HG02840 (cell line): ENCODE data around the gene CIAO3.
"Not testable (repeated sequence)": the region's sequence is repeated elsewhere in the genome, so short reads cannot be mapped to it uniquely, and the experiment has no call there.

Experiments used
- ATAC-seq: cut with Tn5 transposase; IDR thresholded peaks from one replicate; pipeline ENCODE4 v1.9.1; 2021; ENCODE audit warnings: mild to moderate bottlenecking, moderate library complexity, moderate number of reproducible peaks; ENCODE audit not compliant: unreplicated experiment, low FRiP score

The CIAO3 gene

DNA sequence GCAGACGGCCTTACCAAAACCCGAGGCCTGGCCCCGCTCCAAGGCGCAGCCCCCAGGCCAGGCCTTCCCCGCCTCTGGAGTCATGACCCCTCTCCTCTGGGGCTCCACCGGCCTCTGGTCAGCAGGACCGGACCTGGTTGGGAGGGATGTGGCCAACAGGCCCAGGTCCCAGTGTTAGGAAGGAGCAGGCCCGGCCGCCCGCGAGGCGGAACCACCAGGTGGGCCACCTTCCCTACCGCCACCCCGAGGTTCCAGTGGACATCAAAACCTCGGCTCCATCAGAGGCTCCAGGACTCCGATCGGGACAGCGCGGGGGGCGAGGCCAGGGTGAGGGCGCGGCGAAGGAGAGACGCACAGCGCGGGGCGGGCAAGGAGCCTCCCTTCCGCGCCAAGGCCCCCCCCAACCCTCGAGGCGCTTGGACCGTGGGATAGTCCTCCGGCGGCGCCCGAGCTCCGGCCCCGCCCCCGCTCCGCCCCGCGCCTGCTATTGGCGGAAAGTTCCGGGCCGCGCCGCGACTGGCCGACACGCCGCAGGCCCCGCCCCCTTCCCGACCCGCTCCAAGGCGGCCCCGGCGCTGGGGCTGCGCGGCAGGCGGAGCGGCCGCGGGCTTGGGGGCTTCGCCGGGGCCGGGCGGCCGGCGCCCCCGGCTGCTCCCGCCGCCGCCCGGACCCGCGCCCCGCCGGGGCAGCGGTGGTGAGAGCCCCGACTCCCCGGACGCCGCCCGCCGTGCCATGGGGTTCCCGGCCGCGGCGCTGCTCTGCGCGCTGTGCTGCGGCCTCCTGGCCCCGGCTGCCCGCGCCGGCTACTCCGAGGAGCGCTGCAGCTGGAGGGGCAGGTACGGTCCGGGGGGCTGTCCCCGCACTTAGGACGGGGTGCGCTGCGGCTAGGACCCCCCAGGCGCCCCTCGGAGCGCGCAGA, 26.0 kb downstream of the CIAO3 start, which contains the start of gene METRN:
TSS of gene METRN (plus strand) at position 561 of the 919 bp plus-strand sequence. CDS start at position 733, 172 bp downstream.
- ATAC-seq: peak; percentile 54

GRCh38 chr16:714079-714478, 26.7 kb downstream of the CIAO3 start:
- ATAC-seq: no peak

DNA sequence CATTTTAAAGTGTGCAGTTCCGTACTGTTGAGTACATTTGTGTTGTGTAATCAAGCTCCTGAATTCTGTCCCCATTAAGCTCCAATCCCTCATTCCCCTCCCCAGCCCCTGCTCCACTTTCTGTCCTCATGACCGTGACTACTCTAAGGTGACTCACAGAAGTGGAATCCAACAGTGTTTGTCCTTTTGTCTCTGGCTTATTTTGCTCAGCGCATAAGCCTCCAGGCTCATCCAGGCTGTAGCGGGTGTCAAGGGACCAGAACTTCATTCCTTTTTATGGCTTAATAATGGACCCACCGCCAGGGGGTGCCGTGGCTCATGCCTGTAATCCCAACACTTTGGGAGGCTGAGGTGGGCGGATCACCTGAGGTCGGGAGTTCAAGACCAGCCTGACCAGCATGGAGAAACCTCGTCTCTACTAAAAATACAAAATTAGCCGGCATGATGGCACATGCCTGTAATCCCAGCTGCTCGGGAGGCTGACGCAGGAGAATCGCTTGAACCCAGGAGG, 28.0 kb downstream of the CIAO3 start:
- ATAC-seq: not testable (repeated sequence)

GRCh38 chr16:711548-712320, 29.1 kb downstream of the CIAO3 start:
- no peak for ATAC-seq

DNA sequence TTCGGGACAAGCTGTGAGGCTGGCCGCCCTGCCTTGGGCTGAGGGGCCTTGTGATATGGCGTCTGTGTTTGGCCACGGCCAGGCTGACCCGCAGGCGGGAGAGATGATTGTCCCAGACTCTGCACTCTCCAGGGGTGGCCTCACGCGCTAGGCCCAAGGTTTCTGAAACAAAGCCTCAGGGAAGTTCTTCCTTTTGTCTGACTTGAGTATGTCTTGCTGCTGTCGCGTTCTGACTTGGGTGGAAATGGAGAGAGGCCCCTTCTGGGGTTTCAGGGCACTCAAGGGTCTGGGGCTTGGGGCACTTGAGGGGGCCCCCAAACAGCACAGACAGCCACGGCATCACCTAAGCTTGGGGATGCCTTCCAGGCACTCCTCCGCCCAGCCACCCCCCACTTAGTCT, 29.7 kb downstream of the CIAO3 start:
- ATAC-seq: no peak

DNA sequence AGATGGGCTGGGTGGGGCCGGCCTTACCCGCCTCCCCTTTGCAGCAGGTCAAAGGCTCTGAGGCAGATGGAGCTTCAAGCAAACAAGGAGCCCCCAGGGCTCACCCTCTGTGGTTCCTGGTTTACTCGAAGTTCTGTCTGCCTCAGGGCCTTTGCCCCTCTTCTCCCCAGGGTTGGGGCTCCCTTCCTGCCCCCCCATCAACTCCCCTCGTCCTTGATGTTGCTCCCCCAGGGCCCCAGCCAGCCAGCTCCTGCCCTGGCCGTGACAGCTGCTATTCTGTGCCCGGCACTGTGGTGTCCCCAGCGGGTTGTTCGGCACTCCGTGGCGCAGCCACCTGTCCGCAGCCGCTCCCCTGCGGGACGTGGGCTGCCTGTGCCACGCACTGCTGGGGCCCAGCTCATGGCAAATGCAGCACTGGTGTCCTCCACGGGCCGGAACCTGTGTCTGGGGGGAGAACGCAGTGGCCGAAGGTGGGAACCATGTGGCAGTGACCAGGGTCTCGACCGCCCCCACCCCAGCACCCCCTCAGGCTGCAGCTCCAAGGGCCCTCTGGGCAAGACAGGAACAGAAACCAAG, 30.2 kb downstream of the CIAO3 start:
- no peak for ATAC-seq

DNA sequence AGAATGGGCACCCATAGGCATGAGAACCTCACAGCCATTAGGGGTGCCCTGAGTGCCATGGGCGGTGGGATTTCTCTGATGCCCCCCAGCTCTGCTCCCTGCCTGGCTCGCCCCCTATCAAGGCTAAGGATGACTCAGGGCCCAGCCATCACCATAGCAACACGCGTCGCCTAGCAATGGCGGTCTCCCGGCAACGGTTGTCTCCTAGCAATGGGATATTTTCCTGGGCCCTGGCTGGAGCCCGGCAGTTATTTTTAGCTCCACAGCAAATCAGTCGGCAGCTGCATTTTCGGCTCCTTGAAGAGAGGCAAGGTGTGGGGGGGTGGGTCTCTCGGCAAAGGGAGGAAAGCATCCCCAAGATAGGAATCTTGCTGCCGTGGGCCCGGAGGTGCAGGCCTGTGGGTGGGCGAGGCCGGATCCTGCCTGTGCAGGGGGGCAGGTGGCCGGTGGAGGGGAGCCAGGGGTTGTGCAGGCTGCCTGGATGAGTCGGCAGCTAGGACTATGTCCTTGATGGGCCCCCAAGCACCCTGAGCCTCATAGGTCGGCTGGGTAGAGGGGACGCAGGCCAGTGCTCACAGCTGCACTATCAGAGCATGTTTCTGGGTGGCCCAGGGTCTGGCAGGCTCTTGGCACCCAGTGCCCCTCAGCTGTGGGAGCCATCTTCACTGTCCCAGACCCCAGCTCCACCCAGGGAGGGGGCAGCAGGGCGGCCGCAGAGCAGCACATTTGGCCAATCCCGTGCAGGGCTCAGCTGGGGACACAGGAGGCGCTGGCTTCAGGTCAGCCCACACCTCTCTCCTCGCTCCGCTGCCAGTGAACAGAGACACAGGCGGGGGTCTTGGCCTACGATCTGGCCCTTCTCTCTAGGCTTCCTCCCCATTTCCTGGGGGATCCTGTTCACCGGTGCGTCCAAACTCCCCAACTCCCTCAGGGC, 31.0 kb downstream of the CIAO3 start:
- ATAC-seq: no peak

GRCh38 chr16:708959-709358, 31.8 kb downstream of the CIAO3 start:
- ATAC-seq: no peak

DNA sequence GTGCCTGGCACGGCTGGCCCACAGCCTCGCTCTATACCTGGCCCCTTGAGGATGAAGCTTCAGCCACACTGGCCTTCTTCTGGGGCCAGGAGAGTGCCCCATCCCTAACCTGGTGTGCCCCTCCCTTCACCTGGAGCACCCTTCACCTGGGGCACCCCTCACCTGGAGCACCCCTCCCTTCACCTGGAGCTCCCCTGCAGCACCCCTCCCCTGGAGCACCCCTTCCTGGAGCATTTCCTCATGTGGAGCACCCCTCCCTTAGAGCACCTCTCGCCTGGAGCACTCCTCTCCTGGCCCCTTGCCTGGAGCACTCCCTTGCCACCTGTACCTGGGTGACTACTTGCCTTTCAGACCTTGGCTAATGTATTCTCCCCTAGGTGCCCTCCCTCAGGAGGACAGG, 32.8 kb downstream of the CIAO3 start:
- no peak for ATAC-seq

DNA sequence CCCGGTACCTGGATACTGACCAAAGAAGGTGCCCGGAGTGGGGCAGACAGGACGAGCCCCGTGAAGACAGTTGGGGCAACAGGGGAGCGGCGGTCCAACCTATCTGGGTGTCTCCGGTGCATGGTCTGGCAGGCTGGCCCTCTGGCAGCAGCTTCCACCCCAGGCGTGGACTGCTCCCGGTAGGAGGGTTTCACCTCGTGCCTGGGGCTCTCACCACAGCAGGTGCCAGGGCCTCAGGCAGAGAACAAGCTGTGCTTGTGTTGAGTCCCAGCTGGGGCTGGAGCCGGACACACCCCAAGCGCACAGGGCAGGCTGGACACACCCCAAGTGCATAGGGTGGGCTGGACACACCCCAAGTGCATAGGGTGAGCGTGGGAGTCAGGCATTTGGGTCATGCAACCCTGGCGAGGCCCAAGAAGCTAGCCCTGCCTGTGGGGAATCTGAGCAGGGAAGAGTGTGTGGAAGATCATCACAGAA, 33.7 kb downstream of the CIAO3 start:
- no peak for ATAC-seq

- no peak for ATAC-seq
These were observed 34.4 kb downstream of the CIAO3 start for GRCh38 chr16:706189-707061.

- ATAC-seq: no peak
These were observed 35.2 kb downstream of the CIAO3 start, which contains the start of gene FBXL16 for GRCh38 chr16:705431-706188. Gene FBXL16 (minus strand): TSS chr16:705801. CDS start chr16:697405, 8,396 bp downstream.

- ATAC-seq: no peak
These were observed 36.0 kb downstream of the CIAO3 start for GRCh38 chr16:704552-705380.

GRCh38 chr16:704047-704446, 36.8 kb downstream of the CIAO3 start:
- ATAC-seq: no peak

GRCh38 chr16:703406-703805, 37.4 kb downstream of the CIAO3 start:
- no peak for ATAC-seq

GRCh38 chr16:702341-702740, 38.5 kb downstream of the CIAO3 start:
- ATAC-seq: no peak
